K562 (cell line): ENCODE data around the gene MYH6. TPM values are rescaled to one million over a fixed set of nuclear protein-coding genes. Genes with fewer than 3 reads are reported as not detected.

Source experiments
- DNMT1 ChIP-seq: fragments of 450-650 bp; IDR thresholded peaks from 2 replicates; pipeline ENCODE4 v1.6.1; 2016; ENCODE audit warnings: antibody characterized with exemption, mild to moderate bottlenecking
- NFATC3 ChIP-seq: fragments of 450-650 bp; IDR thresholded peaks from 2 replicates; pipeline ENCODE4 v1.6.1; 2017; ENCODE audit warnings: mild to moderate bottlenecking
- TSC22D4 ChIP-seq: fragments of 450-650 bp; IDR thresholded peaks from 2 replicates; pipeline ENCODE4 v1.6.1; 2016; ENCODE audit warnings: missing genetic modification characterization, missing biosample characterization, control low read depth
- ZFX ChIP-seq: sonication (generic); formaldehyde crosslinking; IDR thresholded peaks from 2 replicates; pipeline ENCODE4 v1.8.0; 2022; ENCODE audit warnings: mild to moderate bottlenecking, missing genetic modification reagents, moderate library complexity
- ZNF668 ChIP-seq: fragments of 250-450 bp; sonication (Bioruptor Pico); IDR thresholded peaks from 2 replicates; pipeline ENCODE4 v1.8.0; 2022; ENCODE audit warnings: mild to moderate bottlenecking, inconsistent platforms
- polyA plus RNA-seq, 8 experiments: library from polyadenylated mRNA; depleted of rRNA in 4 of 8; stranded (reverse) in 5 of 8; unstranded in 3 of 8; fragments of >200 nt; fragmentation: Nextera tagmentation in 2 of 8; fragmentation: Illumina TruSeq in 1 of 8; extraction: Ambion mirVana in 2 of 8; extraction: Trizol in 1 of 8; gene quantifications; 2 replicates each; pipeline versions ENCODE4 v1.2.1 to v1.2.3, GENCODE V29; 2011 to 2014; ENCODE audit warnings: inconsistent platforms in 1 of 8, missing spikeins in 1 of 8
- total RNA-seq, 7 experiments: library from RNA; depleted of rRNA in 6 of 7; stranded (reverse); fragments of >200 nt in 6 of 7; fragmentation: Illumina TruSeq in 2 of 7; extraction: Trizol in 2 of 7; gene quantifications; 2 replicates each; pipeline versions ENCODE4 v1.2.1 to v1.2.3, GENCODE V29; 2011 to 2021; ENCODE audit warnings: low replicate concordance in 1 of 7
- TF ChIP-seq, protein P1 (sequence below), 2 experiments: fragments of 450-650 bp in 1 of 2; sonication (generic) in 1 of 2; formaldehyde crosslinking in 1 of 2; IDR thresholded peaks; 2 replicates each; pipeline versions ENCODE4 v1.7.1 to v1.9.0; 2016 to 2022; ENCODE audit warnings: inconsistent platforms in 1 of 2, mild to moderate bottlenecking in 1 of 2, missing genetic modification reagents in 1 of 2
- TF ChIP-seq, protein P2 (sequence below): sonication (generic); IDR thresholded peaks from 2 replicates; pipeline ENCODE4 v1.6.1; 2016
- TF ChIP-seq, protein P3 (sequence below), 2 experiments: IDR thresholded peaks in 1 of 2; conservative IDR thresholded peaks in 1 of 2; 2 replicates each; pipeline ENCODE4 v1.6.1; 2016; ENCODE audit warnings: low read depth in 2 of 2, mild to moderate bottlenecking in 1 of 2, missing compliant biosample characterization in 1 of 2, missing genetic modification characterization in 1 of 2, moderate library complexity in 1 of 2

The MYH6 gene
- total and polyA plus RNA-seq, 9 of the 15 experiments (the other 6 are each of a cell fraction or from before 2014, with no cell fraction given): not detected

DNA sequence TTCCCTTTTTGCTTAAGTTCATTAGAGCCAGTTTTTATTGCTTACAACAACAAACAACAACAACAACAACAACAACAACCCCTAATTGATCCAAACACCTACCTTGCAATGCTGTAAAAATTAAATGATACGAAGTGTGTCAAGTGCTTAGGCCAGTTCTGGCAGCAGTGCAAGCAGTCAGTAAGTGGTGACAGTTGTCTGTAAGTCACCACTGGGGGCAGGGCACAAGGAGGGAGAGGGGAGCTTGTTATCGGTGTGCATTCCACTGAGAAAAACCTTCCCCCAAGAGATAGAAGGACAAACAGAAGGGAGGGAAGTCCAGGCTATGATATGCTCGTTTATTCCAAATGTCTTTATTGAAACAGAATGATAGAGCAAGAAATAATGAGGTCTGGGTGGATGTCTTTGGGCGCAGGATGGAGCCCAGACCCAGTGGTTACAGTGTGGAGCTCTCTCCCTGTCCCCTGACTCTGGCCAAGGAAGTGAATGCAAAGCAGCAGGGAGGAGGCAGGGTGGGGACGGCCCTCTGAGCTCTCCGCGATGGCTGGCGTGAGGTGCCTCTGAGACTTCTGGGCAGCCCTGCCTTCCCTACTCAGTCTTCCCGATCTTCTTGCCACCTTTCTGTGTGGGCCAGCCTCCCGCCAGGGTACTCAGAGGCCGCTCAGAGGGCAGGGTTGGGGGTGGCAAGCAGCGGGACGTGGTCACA, 61.9 kb downstream of the MYH6 start (continued):
- TF ChIP-seq, protein P1, sequence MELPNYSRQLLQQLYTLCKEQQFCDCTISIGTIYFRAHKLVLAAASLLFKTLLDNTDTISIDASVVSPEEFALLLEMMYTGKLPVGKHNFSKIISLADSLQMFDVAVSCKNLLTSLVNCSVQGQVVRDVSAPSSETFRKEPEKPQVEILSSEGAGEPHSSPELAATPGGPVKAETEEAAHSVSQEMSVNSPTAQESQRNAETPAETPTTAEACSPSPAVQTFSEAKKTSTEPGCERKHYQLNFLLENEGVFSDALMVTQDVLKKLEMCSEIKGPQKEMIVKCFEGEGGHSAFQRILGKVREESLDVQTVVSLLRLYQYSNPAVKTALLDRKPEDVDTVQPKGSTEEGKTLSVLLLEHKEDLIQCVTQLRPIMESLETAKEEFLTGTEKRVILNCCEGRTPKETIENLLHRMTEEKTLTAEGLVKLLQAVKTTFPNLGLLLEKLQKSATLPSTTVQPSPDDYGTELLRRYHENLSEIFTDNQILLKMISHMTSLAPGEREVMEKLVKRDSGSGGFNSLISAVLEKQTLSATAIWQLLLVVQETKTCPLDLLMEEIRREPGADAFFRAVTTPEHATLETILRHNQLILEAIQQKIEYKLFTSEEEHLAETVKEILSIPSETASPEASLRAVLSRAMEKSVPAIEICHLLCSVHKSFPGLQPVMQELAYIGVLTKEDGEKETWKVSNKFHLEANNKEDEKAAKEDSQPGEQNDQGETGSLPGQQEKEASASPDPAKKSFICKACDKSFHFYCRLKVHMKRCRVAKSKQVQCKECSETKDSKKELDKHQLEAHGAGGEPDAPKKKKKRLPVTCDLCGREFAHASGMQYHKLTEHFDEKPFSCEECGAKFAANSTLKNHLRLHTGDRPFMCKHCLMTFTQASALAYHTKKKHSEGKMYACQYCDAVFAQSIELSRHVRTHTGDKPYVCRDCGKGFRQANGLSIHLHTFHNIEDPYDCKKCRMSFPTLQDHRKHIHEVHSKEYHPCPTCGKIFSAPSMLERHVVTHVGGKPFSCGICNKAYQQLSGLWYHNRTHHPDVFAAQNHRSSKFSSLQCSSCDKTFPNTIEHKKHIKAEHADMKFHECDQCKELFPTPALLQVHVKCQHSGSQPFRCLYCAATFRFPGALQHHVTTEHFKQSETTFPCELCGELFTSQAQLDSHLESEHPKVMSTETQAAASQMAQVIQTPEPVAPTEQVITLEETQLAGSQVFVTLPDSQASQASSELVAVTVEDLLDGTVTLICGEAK (IDR thresholded peaks at IDR 0.05): 0 out of 2 replicates have a peak, but pooled peaks have one; percentile 21
- TF ChIP-seq, protein P1 (CRISPR knock-in tag; IDR thresholded peaks at IDR 0.05): no peak
- TF ChIP-seq ZNF668: no peak
- TF ChIP-seq TSC22D4 (tag): no peak
- TF ChIP-seq, protein P2, sequence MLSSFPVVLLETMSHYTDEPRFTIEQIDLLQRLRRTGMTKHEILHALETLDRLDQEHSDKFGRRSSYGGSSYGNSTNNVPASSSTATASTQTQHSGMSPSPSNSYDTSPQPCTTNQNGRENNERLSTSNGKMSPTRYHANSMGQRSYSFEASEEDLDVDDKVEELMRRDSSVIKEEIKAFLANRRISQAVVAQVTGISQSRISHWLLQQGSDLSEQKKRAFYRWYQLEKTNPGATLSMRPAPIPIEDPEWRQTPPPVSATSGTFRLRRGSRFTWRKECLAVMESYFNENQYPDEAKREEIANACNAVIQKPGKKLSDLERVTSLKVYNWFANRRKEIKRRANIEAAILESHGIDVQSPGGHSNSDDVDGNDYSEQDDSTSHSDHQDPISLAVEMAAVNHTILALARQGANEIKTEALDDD: peak; percentile 45; the same call in 1 of the 2 replicates
- TF ChIP-seq ZFX: no peak
- no peak for TF ChIP-seq DNMT1
- TF ChIP-seq NFATC3: no peak
- TF ChIP-seq, protein P3, sequence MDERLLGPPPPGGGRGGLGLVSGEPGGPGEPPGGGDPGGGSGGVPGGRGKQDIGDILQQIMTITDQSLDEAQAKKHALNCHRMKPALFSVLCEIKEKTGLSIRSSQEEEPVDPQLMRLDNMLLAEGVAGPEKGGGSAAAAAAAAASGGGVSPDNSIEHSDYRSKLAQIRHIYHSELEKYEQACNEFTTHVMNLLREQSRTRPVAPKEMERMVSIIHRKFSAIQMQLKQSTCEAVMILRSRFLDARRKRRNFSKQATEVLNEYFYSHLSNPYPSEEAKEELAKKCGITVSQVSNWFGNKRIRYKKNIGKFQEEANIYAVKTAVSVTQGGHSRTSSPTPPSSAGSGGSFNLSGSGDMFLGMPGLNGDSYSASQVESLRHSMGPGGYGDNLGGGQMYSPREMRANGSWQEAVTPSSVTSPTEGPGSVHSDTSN (CRISPR knock-in tag; IDR thresholded peaks at IDR 0.05; ENCODE audit: low read depth): no peak
- TF ChIP-seq, protein P3 (tag; conservative IDR thresholded peaks at IDR 0.05; ENCODE audit: low read depth): no peak
